HG02938 (cell line): ENCODE results near the gene LCN9.

Experiments
- ATAC-seq: cut with Tn5 transposase; IDR thresholded peaks from one replicate; pipeline ENCODE4 v1.9.1; 2021; ENCODE audit warnings: mild to moderate bottlenecking, moderate library complexity; ENCODE audit not compliant: unreplicated experiment

LCN9 gene

GRCh38 chr9:135716045-135716444 is 52.9 kb downstream of the LCN9 start:
- ATAC-seq, result no peak
